NOMO-1 (cell line): ENCODE measurements around the gene EIF2B5.
"Not testable (repeated sequence)": the region's sequence is repeated elsewhere in the genome, so short reads cannot be mapped to it uniquely, and the experiment has no call there.

Experiments
- DNase-seq, 2 experiments: peaks; one replicate each; lab custom pipeline; 2025; ENCODE audit not compliant: unreplicated experiment in 2 of 2; lab: John Stamatoyannopoulos, UW

The EIF2B5 gene

DNA sequence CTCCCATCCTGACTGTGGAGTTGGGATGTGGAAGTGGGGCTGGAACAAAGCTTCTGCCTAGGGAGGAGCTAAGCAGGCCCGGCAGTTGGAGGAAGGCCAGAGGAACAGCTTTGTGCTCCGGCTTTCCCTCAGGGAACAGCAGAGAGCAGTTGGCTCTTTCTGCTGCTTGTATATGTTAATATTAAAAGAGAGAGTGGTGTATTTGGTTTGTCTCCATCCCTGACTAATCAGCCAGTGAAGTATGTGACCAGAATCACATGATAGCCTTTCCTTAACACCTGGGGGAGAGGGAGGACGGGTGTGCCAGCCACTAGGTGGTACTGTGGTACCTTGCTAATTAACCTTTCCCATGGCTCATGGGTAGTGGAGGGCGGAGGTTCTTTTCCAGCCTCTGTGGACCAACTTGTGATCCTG is 10.0 kb downstream of the EIF2B5 start:
- no peak for DNase-seq

DNA sequence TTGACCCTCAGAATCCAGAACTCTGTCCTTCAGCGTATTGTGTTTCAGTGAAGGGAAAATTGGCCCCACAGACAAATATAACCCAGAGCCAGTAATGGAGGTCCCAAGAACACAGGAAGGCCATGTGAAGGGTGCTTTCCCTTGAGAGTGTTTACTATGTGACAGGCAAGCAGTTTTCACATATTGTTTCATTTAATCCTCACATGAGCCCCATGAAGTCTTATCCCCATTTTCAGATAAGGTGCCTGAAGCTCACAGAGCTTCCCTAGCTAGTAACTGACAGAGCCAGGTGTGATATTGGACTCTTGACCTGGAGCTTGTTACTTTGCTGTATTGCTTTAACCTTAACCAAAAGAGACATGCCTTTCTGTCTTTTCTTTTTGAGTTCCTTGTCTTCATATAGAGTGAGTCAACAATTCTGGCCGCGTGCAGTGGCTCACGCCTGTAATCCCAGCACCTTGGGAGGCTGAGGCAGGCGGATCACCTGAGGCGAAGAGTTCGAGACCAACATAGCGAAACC is 10.7 kb downstream of the EIF2B5 start:
- no peak for DNase-seq

GRCh38 chr3:184148076-184148475 is 12.9 kb downstream of the EIF2B5 start:
- no peak for DNase-seq

DNA sequence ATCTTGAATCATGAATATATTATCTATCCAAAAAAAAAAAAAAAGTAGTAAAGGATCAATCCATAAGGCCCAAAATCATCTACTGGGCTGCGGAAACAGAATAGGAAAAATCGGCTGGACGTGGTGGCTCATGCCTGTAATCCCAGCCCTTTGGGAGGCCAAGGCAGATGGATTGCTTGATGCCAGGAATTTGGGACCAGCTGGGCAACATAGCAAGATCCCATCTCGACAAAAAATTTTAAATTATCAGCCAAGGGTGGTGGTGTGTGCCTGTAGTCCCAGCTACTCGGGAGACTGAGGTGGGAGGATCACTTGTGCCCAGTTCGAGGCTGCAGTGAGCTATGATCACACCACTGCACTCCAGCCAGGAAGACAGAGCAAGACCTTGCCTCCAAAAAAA is 14.0 kb downstream of the EIF2B5 start:
- no peak for DNase-seq

GRCh38 chr3:184149770-184150169 is 14.6 kb downstream of the EIF2B5 start:
- not testable (repeated sequence) for DNase-seq

DNA sequence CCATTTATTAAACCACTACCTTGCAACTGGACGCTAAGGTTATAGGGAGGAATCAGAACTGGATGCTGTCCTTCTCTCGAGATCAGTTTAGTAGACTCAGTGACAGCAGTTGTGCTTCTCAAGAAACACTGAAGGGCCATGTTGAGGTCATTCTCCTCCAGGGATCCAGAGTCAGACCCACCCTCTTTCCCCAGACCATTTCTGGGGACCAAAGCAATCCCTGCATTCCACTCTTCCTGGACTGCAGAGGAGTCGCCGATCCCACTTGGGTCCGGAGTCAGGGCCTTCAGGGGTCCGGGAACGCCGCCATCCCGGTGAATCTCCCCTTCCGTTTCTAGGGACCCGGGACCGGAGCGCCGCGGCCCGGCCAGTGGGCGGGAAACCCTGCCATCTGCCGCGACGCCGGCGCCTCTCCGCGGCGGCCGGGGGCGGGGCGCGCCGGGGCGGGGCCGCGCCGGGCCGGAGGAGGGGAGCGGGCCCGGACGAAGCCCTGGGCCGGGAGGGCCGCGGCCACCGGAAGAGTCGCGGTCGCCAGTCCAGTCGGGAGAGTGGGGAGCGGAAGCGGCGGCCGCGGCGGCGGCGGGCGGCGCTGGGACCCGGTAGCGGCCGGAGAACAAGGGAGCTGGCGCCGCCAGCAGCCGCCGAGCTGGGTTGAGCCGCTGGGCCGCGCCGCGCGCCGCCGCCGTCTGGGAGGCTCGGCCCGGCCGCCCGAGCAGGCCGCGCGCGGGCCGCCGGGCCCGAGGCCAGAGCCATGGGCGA is 19.9 kb downstream of the EIF2B5 start, which contains the start of gene DVL3:
TSS of gene DVL3 (plus strand) at position 493 of the 759 bp plus-strand sequence. CDS start at position 752, 259 bp downstream.
- DNase-seq = peak; percentile 61 to 62

DNA sequence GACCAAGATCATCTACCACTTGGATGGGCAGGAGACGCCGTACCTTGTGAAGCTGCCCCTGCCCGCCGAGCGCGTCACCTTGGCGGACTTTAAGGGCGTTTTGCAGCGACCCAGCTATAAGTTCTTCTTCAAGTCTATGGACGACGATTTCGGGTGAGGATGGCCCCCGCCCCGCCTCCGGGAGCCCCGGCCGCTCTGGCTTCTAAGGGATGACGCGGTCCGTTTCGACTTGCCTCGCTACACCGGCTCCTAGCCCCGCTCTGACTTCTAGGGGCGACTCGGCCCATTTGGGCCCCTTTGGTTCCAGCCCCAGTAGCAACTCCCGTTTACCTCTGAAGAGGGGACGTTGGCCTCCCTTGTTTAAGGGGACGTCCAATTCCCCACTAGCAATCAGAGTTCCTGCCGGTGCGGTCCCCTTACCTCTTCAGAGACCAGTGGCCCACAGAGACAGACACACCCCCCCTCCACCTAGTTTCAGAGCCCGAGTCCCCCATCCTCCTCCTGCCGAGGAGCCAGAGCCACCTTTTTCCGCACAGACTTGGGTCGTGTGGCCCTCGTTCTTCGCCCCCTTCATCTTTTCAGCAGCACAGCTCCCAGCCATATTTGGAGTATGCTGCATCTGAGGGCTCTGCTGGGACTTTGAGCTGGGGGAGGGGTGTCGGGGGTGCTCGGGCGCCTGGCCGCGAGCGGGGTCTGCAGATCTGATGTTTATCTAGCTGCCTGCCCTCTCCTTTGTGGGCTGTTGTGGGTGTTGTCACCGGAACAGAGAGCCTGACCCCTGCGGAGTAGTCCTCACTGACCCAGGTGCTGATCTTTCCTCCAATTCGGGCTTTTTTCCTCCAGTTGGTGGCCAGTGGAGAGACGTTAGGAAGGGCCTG is 20.7 kb downstream of the EIF2B5 start:
- peak; percentile 61 to 62 for DNase-seq

- DNase-seq = no peak
These were observed 21.4 kb downstream of the EIF2B5 start for GRCh38 chr3:184156522-184156955.

GRCh38 chr3:184157206-184157605 is 22.0 kb downstream of the EIF2B5 start:
- DNase-seq = no peak

DNA sequence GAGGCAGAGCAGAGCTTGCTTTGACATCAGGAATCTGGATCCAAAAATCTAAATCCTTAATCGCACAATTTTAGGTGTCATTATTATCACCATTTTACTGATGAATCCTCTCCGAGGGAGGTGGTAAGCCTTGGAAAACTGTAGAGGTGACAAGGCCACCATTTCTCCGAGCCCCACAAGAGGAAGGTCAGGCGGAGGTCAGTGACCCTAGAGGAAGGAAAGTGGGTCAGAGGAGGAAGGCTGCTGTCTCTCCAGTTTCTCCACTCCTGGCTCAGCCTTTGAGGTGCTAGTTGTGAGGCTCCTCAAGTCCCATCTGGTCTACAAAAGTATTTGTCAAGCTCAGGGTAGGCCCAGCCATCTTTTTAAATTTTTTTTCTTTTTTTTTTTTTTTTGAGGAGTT is 23.2 kb downstream of the EIF2B5 start:
- no peak for DNase-seq

GRCh38 chr3:184160456-184160855 is 25.3 kb downstream of the EIF2B5 start:
- DNase-seq = no peak

GRCh38 chr3:184162571-184163070 is 27.5 kb downstream of the EIF2B5 start:
- DNase-seq = not testable (repeated sequence)

GRCh38 chr3:184164648-184165330 is 29.6 kb downstream of the EIF2B5 start:
- no peak for DNase-seq

- DNase-seq = no peak
These were observed 30.4 kb downstream of the EIF2B5 start for GRCh38 chr3:184165543-184165942.

DNA sequence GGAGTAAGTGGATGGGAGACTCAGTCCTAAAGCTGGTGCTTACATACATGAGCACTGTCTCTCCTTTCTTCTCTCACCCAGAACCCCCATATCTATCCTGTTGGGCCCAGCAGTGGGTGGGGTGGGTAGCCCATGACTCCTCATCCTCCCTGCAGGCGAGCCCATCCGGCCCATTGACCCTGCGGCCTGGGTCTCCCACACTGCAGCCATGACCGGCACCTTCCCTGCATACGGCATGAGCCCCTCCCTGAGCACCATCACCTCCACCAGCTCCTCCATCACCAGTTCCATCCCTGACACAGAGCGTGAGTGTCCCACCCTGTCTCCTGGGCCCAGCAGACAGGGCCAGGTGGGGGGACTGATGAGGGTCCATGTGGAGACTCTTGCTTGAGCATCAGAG is 31.5 kb downstream of the EIF2B5 start:
- no peak for DNase-seq

GRCh38 chr3:184167786-184168185 is 32.6 kb downstream of the EIF2B5 start:
- DNase-seq = no peak

GRCh38 chr3:184168363-184169120 is 33.4 kb downstream of the EIF2B5 start:
- DNase-seq = no peak

- DNase-seq = no peak
These were observed 35.0 kb downstream of the EIF2B5 start for GRCh38 chr3:184169896-184170875.

DNA sequence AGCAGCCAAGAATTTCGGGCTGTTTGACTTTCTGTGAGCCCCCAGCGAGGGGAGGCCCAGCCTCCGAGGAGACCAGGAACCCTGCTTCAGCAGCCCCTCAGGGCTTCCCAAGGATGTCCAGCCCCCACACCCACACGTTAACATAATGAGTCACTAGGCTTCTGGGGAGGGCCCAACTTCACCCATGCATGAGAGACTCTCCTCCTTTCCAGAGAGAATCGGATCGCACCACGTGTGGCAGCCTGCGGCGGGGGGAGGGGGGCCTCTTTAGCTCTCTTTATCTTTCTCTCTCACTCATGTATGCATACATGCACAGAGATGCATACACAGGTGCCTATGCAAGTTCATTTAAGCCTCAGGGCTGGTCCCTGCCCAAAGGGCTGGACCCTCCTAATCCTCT is 36.4 kb downstream of the EIF2B5 start:
- DNase-seq = no peak
